GM12872 (cell line): ENCODE measurements around the gene RAP1GDS1.

Source experiments
- CTCF ChIP-seq: IDR thresholded peaks from 3 replicates; pipeline ENCODE4 v1.5.1; 2011; ENCODE audit warnings: low read depth, mild to moderate bottlenecking, low read length, moderate library complexity; ENCODE audit not compliant: insufficient read depth

RAP1GDS1 gene

GRCh38 chr4:98311656-98312055 is 50.5 kb downstream of the RAP1GDS1 start:
- no peak for TF ChIP-seq CTCF

- no peak for TF ChIP-seq CTCF
Measured at GRCh38 chr4:98314791-98315565, 53.8 kb downstream of the RAP1GDS1 start.

DNA sequence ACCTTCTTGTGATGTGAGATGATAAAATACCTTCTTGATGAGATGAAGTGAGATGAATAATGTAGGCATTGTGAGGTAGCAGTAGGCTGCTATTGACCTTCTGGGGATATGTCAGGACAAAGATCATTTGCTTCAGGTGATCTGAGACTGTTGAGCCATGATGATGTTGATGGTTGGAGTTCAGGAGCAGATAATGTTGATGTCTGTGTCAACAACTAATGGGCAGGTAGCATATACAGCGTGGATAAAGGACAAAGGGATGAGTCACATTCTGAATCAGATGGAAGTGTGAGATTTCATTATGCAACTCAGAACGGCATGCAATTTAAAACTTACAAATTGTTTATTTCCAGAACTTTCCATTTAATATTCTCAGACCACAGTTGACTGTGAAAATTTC is 57.3 kb downstream of the RAP1GDS1 start:
- TF ChIP-seq CTCF = no peak

- no peak for TF ChIP-seq CTCF
Measured at GRCh38 chr4:98319021-98319420, 57.8 kb downstream of the RAP1GDS1 start.

- TF ChIP-seq CTCF = no peak
Measured at GRCh38 chr4:98326168-98326567, 65.0 kb downstream of the RAP1GDS1 start.

DNA sequence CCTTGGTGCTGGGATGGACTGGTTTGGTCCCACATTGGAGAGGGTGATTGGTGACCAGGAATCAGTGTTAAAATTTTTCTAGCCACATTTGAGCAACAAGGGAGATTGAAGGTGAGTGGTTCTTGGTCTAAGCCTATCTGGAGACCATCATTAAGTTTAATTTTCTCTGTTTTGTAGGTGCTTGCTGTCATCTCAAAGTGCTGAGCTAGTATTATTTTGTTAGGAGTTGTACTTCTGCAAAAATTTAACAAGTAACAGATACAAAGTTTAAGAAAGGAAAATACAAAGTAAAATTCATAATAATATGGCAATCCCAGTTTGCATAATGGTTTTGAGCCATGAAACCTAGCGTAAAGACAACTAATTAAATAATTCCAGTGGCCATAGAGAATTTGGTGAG is 66.5 kb downstream of the RAP1GDS1 start:
- no peak for TF ChIP-seq CTCF

DNA sequence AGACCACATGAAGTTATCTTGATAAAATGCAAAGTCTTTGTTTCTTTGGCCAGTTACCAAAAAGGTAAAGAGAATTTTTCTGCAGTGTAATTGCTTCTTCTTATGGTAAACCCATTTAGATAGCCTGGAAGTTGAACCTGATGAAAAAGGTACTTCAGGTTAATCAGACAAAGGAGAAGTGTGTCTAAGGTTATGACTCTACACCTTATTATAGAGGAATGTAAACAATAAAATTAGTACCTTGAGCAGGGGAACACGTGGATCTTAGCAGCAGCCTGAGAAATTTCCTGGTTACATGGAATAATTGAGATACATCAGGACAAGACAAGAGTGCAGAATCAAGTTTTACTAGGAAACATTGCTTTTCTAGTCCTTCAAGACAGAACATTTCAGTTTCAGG is 70.8 kb downstream of the RAP1GDS1 start:
- TF ChIP-seq CTCF = no peak
